GM21526 (cell line): ENCODE results near the gene HDHD3.
"Not testable (repeated sequence)": the region's sequence is repeated elsewhere in the genome, so short reads cannot be mapped to it uniquely, and the experiment has no call there.

Source experiments
- ATAC-seq: cut with Tn5 transposase; IDR thresholded peaks from one replicate; pipeline ENCODE4 v1.9.1; 2021; ENCODE audit warnings: moderate library complexity; ENCODE audit not compliant: unreplicated experiment, low FRiP score

Gene HDHD3

DNA sequence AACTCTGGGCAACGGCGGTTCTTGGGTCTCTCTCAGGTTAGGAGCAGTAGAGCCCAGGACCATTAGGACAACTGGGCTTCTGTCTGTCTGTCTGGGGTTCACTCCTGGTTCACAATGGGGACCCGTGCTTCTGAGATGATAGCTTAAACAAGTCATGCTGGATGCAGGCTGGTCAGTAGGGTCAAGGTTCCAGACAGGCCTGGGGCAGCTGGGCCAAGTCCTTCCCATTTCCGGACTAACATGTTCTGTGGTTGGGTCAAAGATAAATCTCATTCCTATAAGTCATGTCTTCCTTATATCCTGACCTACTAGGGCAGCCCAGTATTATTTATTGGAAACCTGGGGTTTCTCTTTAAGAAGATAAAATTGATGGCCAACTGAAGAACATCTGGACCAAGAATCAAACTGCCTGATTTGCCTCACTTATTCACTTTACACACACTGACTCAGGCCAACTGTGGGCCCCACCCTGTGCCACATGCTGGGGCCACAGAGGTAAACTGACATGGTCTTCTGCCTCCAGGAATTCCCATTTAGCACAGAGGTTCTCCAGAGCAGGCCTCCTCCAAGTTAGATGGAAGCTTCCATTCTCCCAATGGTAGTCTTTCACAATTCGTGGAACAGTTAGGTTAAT is 8.3 kb downstream of the HDHD3 start:
- no peak for ATAC-seq

DNA sequence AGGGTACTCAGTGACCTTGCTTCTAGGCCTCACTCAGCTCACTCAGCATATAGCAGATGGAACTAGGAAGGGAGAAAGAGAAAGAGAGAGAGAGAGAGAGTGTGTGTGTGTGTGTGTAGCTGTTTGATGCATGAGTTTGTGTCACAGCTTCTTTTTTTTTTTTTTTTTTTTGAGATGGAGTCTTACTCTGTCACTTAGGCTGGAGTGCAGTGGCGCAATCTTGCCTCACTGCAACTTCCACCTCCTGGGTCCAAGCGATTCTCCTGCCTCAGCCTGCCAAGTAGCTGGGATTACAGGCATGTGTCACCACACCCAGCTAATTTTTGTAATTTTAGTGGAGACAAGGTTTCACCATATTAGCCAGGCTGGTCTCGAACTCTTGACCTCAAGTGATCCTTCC is 11.1 kb downstream of the HDHD3 start:
- ATAC-seq = not testable (repeated sequence)

DNA sequence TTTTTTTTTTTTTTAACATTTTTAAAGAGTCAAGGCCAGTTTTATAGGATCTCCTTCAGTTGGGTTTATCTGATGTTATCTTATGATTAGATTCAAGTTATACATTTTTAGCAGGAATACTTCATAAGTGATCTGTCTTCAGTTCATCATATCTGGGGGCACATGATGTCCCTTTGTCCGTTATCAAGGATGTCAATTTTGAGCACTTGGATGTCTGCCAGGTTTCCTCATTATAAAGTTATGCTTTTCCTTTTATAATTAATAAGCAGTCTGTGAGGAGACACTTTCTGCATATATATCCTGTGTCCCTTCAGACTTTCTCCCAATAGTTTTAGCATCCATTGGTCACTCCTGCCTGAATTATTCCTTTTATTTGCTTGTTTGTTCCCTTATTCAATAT is 11.8 kb downstream of the HDHD3 start:
- no peak for ATAC-seq

DNA sequence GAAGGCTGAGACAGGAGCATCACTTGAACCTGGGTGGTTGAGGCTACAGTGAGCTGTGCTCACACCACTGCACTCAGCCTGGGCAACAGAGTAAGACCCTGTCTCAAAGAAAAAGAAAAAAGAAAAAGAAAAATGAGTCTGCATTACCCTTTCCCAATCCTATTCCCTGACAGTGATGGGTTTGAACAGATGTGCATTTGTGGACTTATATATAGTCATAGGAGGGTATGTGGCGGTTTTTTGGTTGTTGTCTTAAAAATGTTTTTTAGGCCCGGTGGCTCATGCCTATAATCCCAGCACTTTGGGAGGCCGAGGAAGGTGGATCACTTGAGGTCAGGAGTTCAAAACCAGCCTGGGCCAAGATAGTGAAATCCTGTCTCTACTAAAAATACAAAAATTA is 13.4 kb downstream of the HDHD3 start:
- no peak for ATAC-seq

DNA sequence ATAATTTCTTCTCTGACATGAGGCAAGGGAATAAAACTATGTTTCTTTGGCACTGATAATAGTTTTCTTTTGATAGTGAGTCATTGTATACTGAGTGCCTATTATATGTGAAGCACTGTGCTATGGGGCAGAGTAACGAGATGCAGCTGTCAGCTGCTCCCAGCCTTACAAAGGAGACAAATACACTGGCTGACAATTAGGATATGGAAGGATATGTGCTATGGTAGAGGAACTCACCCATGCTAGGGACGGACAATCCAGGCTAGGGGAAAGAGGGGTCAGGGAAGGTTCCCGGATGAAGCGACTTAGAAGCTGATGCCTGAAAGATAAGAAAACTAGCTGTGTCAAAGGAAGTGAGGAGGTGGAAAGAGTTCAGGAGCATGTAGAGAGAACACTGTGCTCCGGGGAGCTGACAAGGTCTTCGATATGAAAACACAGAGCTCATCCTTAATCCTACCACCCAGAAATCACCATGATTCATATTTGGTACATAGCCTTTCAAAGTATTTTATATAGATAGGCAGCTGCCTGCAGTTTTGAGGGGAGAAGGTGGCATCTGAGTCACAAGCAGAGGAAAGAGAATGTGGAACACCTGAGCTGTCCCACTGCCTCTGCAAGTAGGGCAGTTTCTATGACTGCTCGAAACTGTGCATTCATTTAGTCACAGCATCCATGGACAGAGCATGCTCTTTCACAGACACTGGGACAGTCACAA is 15.3 kb downstream of the HDHD3 start:
- ATAC-seq = no peak

DNA sequence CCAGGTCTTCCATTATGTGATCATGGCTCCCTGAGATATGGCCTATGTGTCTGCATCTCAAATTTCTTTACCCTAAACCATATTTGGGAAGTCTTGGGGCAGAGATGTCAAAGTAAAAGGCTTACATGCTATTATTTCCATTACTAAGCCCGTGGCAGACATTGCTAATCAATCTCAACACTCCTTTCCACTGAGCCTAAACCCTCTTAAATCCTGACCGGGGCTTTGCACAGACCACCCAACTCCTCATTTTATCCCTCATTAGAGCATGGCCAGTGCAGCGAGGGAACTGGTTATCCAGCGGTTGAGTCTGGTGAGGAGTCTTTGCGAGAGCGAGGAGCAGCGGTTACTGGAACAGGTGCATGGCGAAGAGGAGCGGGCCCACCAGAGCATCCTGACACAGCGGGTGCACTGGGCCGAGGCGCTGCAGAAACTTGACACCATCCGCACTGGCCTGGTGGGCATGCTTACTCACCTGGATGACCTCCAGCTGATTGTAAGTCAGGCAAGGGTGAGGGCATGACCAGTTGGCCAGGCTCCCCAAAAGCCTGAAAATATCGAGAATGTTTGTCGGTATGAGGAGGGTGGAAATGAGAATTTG is 16.4 kb downstream of the HDHD3 start:
- ATAC-seq = no peak

DNA sequence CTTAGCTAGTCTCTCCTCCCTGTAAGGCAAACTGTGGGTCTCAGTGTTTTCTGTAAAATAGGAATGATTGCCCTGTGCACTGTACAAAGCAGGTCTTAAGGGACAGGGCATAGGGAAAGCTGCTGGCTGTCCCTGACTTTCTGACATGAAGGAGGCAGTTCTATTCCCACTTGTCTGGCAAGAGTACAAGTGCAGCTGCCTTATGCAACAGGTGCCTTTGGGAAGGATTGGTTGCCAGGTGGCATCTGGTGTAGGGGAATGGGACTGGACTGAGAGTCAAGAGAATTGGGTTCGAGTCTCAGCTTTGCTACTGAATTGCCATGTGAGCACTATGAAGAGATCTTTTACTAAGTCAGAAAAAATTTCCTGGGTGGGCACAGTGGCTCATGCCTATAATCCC is 17.4 kb downstream of the HDHD3 start:
- ATAC-seq = no peak

DNA sequence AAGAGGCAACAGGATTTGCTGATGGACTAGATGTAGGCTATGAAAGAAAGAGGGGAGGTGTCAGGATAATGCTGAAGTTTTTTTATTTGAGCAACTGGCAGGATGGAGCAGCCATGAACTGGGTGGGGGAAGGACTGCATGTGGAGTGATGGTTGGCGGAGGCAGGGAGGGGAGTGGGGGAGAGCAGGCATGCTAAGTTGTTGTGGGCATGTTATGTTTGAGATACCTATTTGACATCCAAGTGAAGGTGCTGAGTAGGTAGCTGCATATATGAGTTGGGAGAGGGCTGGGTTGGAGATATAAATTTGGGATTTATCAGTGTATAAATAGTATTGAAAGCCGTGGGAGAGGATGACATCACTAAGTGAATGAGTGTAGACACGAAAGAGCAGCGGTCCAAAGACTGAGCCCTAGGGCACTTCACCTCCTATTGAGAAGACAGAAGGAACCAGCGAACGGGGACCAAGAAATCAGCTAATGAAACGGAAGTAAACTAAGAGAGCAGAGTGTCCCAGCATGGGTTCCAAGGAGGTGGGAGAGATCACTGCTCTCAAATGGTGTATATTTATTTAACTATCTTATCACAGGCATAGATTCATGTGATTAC is 20.0 kb downstream of the HDHD3 start:
- ATAC-seq = no peak

DNA sequence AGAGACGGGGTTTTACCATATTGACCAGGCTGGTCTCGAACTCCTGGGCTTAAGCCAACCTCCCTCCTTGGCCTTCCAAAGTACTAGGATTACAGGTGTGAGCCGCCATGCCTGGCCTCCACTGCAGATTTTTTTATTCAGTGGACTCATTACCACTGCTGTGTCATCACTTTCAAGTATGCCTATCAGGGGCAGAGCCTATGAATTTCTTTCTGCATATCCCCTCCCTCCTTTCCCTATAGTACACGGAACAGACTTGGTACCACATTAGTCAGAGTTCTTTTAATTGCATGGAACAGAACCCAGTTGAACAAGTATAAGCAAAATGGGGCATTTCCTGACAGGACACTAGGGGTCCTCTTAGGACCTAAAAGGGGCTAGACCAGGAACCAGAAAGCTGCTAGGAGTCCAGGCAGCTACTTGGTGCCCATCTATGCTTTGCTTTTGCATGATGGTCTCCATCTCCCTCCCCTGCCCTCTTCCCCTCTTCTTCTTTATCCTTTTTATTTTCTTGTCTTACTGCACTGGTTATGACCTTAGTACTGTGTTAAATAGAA is 21.7 kb downstream of the HDHD3 start:
- no peak for ATAC-seq

DNA sequence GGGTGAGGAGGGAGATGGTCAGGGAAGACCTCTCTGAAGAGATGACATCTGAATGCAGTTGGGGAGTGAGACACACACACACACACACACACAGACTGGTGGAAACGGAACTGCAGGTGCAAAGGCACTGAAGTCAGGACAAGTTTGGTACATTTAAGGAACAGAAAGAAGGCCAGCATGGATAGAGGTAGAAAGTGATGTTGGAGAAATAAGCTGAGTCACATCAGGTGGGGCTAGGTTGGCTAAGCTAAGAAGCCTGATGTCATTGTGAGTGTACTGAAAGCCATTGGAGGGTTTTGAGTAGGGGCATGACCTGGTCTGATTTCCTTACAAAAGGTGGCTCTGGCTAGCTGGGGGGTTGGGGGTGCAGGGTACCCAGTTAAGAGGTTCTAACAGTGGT is 24.4 kb downstream of the HDHD3 start:
- ATAC-seq = no peak

DNA sequence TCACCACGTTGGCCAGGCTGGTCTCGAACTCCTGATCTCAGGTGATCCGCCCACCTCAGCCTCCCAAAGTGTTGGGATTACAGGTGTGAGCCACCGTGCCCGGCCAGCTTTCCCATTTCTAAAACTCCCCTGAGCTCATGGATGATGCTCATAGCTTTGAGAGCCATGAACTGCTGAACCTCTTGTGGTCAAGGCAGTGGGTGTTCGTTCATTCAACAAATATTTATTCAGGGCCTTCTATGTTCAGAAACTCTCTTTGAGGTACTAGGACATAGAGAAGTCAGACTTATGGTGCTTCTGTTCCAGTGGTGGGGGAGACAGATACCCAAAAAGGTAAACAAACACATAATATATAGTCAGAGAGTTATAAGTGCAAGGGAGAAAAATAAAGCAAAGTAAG is 24.8 kb downstream of the HDHD3 start:
- ATAC-seq = no peak

DNA sequence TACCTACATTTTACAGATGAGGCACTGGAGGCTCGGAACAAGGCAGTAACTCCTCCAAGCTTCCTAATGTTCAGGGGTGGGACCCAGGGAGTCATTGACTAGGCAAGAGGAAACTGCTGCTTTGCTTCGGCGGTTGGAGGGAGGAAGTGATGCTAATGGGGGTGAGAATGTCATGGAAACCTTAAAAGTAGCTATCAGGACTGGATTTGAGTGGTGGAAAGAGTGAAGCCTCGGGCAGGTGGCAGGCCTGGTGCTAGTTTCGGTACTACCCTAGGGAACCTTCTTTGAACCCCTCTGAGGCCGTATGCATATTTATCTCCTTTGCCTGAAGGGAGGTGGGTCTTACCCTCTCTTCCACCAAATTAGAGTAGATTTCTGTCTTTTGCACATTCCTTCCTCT is 25.8 kb downstream of the HDHD3 start:
- no peak for ATAC-seq

DNA sequence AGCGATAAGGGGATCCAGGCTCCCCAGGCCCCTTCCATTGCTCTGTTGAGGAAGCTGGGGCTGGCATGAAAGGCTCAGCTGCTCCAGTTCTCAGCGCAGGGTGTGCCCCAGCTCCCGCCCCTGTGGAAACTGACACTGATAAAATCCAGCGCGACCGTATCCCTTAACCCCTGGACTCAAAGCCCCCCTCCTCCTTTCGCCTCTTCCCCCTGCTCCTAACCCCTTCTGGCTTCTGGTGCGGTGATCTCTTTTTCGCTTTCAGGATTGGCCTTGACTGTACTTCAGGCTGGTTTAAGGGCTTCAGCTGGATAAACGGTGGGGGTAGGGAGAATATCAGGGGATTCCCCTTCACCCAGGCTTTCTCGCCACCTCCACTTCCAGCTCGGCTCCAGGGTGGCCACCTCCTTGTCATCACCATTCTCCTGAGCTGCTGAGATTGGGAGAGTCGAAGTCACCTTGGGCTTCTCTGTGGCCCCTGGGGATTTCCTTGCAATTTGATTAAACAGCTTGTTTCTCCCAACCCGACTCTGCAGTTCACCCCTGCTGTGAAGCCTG is 26.6 kb downstream of the HDHD3 start:
- no peak for ATAC-seq

DNA sequence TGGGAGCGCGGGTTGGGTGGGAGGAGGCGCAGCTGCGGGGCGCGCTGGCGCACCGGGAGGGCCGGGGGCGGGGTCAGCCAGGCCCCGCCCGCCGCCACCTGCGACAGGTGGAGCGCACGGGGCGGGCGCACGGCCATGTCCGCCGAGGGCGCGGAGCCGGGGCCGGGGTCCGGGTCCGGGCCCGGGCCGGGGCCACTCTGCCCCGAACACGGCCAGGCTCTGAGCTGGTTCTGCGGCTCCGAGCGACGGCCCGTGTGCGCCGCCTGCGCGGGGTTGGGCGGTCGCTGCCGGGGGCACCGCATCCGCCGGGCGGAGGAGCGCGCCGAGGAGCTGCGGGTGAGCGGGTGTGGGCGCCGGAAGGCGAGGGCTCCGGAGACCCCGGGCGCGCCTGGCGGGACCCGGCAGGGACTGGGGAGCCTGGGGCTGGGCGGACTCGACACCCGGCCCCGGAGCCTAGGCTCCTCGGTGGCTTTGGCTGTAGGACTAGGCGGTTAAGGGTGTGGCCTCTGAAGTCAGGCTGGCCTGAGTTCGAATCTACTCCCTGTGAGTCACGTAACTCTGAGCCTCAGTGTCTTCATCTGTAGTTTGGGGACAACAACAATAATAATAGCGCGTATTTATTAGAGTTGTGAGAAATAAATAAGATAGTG is 27.2 kb downstream of the HDHD3 start, which contains the start of gene BSPRY:
Gene BSPRY, plus strand, starts transcription at position 97 of the 650 bp plus-strand sequence. Its CDS starts 39 bp downstream, at position 136.
- ATAC-seq = peak; percentile 45

DNA sequence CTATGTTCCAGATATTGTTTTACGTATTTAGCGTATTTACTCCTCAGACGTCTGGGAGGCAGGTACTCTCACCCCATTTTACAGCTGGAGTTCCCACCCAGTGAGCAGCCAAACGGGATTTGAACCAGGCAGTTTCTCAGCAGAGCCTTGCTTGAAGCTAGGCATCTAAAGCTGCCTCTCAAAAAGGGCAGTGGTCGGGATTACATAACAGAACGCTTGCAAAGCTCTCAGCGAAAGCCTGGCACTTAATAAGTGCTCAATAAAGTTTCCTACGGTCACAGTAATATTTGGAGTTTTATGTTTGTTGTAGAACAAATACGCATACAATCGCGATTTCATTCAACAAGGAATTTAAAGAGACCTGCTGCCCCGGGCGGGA is 27.7 kb downstream of the HDHD3 start:
- no peak for ATAC-seq

DNA sequence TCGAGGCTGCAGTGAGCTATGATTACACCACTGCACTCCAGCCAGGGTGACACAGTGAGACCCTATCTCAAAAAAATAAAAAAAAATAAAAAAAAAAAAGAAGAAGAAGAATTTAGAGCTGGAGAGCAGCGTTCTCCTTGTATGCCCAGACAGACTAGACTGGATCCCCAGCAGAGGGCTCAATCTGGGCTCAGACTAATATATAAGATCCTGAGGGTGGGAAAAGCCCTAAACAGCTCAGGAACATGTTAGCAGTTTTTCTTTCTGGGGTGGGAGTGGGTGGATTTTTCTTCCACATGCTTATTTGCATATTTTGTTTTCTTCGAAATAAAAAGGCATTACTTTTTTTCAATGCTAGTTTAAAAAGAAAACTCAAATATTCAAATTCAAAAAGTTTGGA is 28.3 kb downstream of the HDHD3 start:
- ATAC-seq = no peak

DNA sequence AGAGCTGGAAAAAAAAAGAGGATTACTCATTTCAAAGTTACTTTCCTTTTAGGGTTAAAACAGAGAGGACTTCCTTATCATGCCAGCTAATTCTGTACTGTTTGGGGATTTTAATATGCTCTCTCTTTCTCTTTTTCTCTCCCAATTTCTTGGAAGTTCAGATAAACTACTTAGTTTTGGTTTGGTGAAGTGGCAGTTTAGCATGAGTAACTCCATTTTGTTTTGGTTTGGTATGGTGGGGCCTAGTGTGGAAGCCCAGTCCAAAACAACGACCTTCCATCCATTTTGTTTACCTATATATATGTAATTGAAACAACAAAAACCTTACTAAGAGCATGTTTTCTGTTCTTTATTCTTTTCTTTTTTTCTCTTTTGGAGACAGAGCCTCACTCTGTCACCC is 31.1 kb downstream of the HDHD3 start:
- no peak for ATAC-seq

DNA sequence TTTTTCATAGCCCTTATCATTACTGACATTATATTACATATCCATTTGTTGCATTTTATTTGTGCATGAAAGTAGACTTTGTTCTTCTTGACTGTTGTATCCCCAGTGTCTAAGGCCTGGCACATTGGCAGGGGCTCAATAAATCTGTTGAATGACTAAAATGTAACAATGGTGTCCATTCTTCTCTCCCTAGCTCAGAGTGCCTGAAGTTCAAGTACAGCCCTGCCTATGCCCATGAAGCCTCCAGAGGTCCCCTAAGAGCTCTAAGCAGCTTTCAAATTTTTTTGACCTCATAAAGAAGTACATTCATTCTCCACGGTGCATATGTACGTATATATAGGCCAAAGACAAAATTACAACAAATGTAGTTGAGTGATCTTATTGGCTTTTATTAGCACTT is 31.6 kb downstream of the HDHD3 start:
- ATAC-seq = no peak

DNA sequence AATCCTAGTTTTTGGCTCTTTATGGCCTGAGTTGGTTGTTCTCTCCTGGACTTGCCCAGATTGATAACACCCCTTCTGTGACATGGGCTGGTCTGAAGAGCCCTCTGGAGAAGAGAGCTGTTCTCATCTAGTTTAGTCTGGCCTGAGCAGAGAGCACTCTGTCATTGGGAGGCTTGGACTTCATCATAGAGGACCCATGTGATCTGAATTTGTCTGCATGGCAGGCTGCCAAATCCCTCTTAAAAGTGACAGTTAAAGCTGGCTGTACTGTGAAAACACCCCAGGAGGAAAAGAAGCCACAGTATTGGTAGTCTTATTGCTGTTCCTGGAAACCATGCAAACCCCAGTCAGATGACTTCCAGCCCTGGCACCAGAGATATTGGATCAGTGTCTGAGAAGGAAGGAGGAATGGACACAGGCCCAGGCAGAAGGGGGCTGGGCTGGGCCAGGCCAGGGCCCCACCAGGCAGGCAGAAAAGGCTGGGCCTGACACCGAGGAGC is 33.0 kb downstream of the HDHD3 start:
- no peak for ATAC-seq

DNA sequence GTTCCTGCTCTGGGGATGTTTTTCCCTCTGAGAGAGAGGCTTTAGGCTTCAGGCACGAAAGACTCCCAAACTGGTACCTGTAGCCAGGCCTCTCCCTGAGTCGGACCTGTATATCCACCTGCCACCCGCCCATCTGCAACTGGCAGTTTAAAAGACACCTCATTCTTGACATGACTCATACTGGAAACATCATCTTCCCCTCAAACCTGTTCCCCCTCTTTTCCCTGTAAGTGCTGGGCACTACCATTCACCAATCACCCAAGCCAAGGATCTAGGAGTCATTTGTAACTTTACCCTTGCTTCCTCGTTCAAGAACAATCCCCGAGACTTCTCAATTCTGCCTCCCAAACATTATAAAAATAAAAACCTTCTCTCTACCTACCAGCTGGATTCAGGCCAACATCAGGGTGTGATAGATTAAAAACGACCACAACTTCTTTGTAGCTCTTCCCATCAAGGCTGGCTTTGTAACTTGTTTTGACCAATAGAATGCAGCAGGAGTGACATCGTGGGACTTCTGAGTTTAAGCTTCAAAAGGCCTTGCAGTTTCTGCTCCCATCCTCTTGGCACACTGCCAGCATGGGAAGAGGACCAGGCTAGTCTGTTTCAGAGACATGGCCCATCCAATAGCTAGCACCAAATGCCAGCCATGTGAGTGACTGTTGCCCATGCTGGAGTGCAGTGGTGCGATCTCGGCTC is 34.9 kb downstream of the HDHD3 start:
- no peak for ATAC-seq
